WTC11 (cell line): Measurements from ENCODE around the gene DHRSX.

Experiments used
- CREB1 ChIP-seq: sonication (generic); formaldehyde crosslinking; IDR thresholded peaks from 2 replicates; pipeline ENCODE4 v1.8.0; 2023; ENCODE audit warnings: mild to moderate bottlenecking, missing genetic modification reagents
- ELF4 ChIP-seq: sonication (generic); formaldehyde crosslinking; IDR thresholded peaks from 2 replicates; pipeline ENCODE4 v1.8.1; 2022; ENCODE audit warnings: low read depth, mild to moderate bottlenecking, moderate library complexity, missing genetic modification reagents
- ESRRA ChIP-seq: sonication (generic); formaldehyde crosslinking; IDR thresholded peaks from 2 replicates; pipeline ENCODE4 v1.8.1; 2022; ENCODE audit warnings: mild to moderate bottlenecking, missing genetic modification reagents, borderline replicate concordance
- KAT7 ChIP-seq: sonication (generic); formaldehyde crosslinking; IDR thresholded peaks from 2 replicates; pipeline ENCODE4 v1.8.1; 2023; ENCODE audit warnings: missing genetic modification reagents, mild to moderate bottlenecking, borderline replicate concordance
- NFE2L1 ChIP-seq: sonication (generic); formaldehyde crosslinking; IDR thresholded peaks from 2 replicates; pipeline ENCODE4 v1.8.1; 2023; ENCODE audit warnings: missing genetic modification reagents
- NR2C2 ChIP-seq: sonication (generic); formaldehyde crosslinking; IDR thresholded peaks from 2 replicates; pipeline ENCODE4 v1.8.0; 2022; ENCODE audit warnings: mild to moderate bottlenecking, missing genetic modification reagents
- TEAD4 ChIP-seq: sonication (generic); formaldehyde crosslinking; IDR thresholded peaks from 2 replicates; pipeline ENCODE4 v1.8.0; 2022; ENCODE audit warnings: mild to moderate bottlenecking, missing genetic modification reagents
- ZNF121 ChIP-seq: sonication (generic); formaldehyde crosslinking; IDR thresholded peaks from 2 replicates; pipeline ENCODE4 v1.8.0; 2023; ENCODE audit warnings: missing genetic modification reagents
- ZNF219 ChIP-seq: sonication (generic); formaldehyde crosslinking; IDR thresholded peaks from 2 replicates; pipeline ENCODE4 v1.8.0; 2023; ENCODE audit warnings: missing genetic modification reagents, mild to moderate bottlenecking, borderline replicate concordance
- ZNF671 ChIP-seq: fragments of 250-450 bp; sonication (Bioruptor Pico); IDR thresholded peaks from 2 replicates; pipeline ENCODE4 v1.8.0; 2021; ENCODE audit warnings: mild to moderate bottlenecking
- TF ChIP-seq, protein P1 (sequence below): fragments of 200-600 bp; IDR thresholded peaks from 2 replicates; pipeline ENCODE4 v1.8.0; 2022; ENCODE audit warnings: antibody characterized with exemption
- TF ChIP-seq, protein P2 (sequence below): sonication (generic); formaldehyde crosslinking; IDR thresholded peaks from 2 replicates; pipeline ENCODE4 v1.8.0; 2022; ENCODE audit warnings: mild to moderate bottlenecking, missing genetic modification reagents

GRCh38 chrX:2172359-2172758 is 328.4 kb downstream of the DHRSX start:
- TF ChIP-seq ZNF121 (no peak), NR2C2 (no peak), ELF4 (no peak), ZNF671 (no peak), ESRRA (CRISPR knock-in tag) (no peak), CREB1 (CRISPR knock-in tag) (no peak), TEAD4 (no peak), ZNF219 (CRISPR knock-in tag) (no peak), NFE2L1 (CRISPR knock-in tag) (no peak), KAT7 (no peak)
- TF ChIP-seq, protein P1, sequence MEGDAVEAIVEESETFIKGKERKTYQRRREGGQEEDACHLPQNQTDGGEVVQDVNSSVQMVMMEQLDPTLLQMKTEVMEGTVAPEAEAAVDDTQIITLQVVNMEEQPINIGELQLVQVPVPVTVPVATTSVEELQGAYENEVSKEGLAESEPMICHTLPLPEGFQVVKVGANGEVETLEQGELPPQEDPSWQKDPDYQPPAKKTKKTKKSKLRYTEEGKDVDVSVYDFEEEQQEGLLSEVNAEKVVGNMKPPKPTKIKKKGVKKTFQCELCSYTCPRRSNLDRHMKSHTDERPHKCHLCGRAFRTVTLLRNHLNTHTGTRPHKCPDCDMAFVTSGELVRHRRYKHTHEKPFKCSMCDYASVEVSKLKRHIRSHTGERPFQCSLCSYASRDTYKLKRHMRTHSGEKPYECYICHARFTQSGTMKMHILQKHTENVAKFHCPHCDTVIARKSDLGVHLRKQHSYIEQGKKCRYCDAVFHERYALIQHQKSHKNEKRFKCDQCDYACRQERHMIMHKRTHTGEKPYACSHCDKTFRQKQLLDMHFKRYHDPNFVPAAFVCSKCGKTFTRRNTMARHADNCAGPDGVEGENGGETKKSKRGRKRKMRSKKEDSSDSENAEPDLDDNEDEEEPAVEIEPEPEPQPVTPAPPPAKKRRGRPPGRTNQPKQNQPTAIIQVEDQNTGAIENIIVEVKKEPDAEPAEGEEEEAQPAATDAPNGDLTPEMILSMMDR = no peak
- TF ChIP-seq, protein P2, sequence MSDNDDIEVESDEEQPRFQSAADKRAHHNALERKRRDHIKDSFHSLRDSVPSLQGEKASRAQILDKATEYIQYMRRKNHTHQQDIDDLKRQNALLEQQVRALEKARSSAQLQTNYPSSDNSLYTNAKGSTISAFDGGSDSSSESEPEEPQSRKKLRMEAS (CRISPR knock-in tag) = no peak
